ENCODE results near the gene SLCO1B1. TPM values are rescaled to one million over a fixed set of nuclear protein-coding genes. Genes with fewer than 3 reads are reported as not detected.

The SLCO1B1 gene
- polyA plus RNA-seq, 1 experiment, result not detected

- H3K27ac ChIP-seq (ENCODE audit: low read depth, low read length), result no peak overlapping the region
- no peak overlapping the region for H3K4me3 ChIP-seq (ENCODE audit: low read depth, low read length)
- DNase-seq (ENCODE audit: low read depth, low spot score), result no peak
- ChIA-PET CTCF (no interaction called here), POLR2A (no interaction called here)
- TF ChIP-seq CTCF (IDR thresholded peaks at IDR 0.05; ENCODE audit: low read depth, low read length), result no peak
- no peaks in the 10 kb centered on the region for H3K27me3 ChIP-seq (ENCODE audit: control insufficient read depth, insufficient read depth, low read length)
- H3K9me3 ChIP-seq (ENCODE audit: control insufficient read depth, insufficient read depth, low read length), result peaks cover 5% of the 10 kb centered on the region; the same call in 1 of the 2 replicates
Observed at GRCh38 chr12:21234395-21234794, 103.4 kb downstream of the SLCO1B1 start.

- peaks cover 2% of the 10 kb centered on the region; the same call in 1 of the 2 replicates for H3K9me3 ChIP-seq (ENCODE audit: control insufficient read depth, insufficient read depth, low read length)
- no peak for TF ChIP-seq CTCF (IDR thresholded peaks at IDR 0.05; ENCODE audit: low read depth, low read length)
- H3K27ac ChIP-seq (ENCODE audit: low read depth, low read length), result no peak overlapping the region
- no peaks in the 10 kb centered on the region for H3K27me3 ChIP-seq (ENCODE audit: control insufficient read depth, insufficient read depth, low read length)
- CTCF ChIA-PET, result no interaction called here
- no peak overlapping the region for H3K4me3 ChIP-seq (ENCODE audit: low read depth, low read length)
- POLR2A ChIA-PET, result no interaction called here
- no peak for DNase-seq (ENCODE audit: low read depth, low spot score)
Observed at GRCh38 chr12:21239866-21240265, 108.9 kb downstream of the SLCO1B1 start.

- Histone ChIP-seq H3K4me3 (ENCODE audit: low read depth, low read length) (no peak overlapping the region), H3K9me3 (ENCODE audit: control insufficient read depth, insufficient read depth, low read length) (no peaks in the 10 kb centered on the region), H3K27ac (ENCODE audit: low read depth, low read length) (no peak overlapping the region), H3K27me3 (ENCODE audit: control insufficient read depth, insufficient read depth, low read length) (no peaks in the 10 kb centered on the region)
- ChIA-PET POLR2A (no interaction called here), CTCF (interaction anchor here (0.6 to 2.3 kb wide), 3 partner anchors 203 to 432 kb away, joined by 3 to 11 read pairs (median 4); no protein-coding TSS in a partner anchor)
- no peak for DNase-seq (ENCODE audit: low read depth, low spot score)
- TF ChIP-seq CTCF (IDR thresholded peaks at IDR 0.05; ENCODE audit: low read depth, low read length), result no peak
Observed at GRCh38 chr12:21248679-21249078, 117.7 kb downstream of the SLCO1B1 start.

GRCh38 chr12:21252070-21252469, 121.1 kb downstream of the SLCO1B1 start:
- Histone ChIP-seq H3K4me3 (ENCODE audit: low read depth, low read length) (no peak overlapping the region), H3K27me3 (ENCODE audit: control insufficient read depth, insufficient read depth, low read length) (no peaks in the 10 kb centered on the region), H3K9me3 (ENCODE audit: control insufficient read depth, insufficient read depth, low read length) (no peaks in the 10 kb centered on the region), H3K27ac (ENCODE audit: low read depth, low read length) (no peak overlapping the region)
- POLR2A ChIA-PET, result no interaction called here
- no peak for TF ChIP-seq CTCF (IDR thresholded peaks at IDR 0.05; ENCODE audit: low read depth, low read length)
- no peak for DNase-seq (ENCODE audit: low read depth, low spot score)
- CTCF ChIA-PET, result no interaction called here

- Histone ChIP-seq H3K27me3 (ENCODE audit: control insufficient read depth, insufficient read depth, low read length) (no peaks in the 10 kb centered on the region), H3K9me3 (ENCODE audit: control insufficient read depth, insufficient read depth, low read length) (no peaks in the 10 kb centered on the region), H3K27ac (ENCODE audit: low read depth, low read length) (no peak overlapping the region), H3K4me3 (ENCODE audit: low read depth, low read length) (no peak overlapping the region)
- CTCF ChIA-PET, result no interaction called here
- POLR2A ChIA-PET, result no interaction called here
- TF ChIP-seq CTCF (IDR thresholded peaks at IDR 0.05; ENCODE audit: low read depth, low read length), result no peak
- DNase-seq (ENCODE audit: low read depth, low spot score), result no peak
Observed at GRCh38 chr12:21257172-21257571, 126.2 kb downstream of the SLCO1B1 start.
